Activated CD4-positive, alpha-beta T cell treated with anti-CD3 and anti-CD28 coated beads, Interleukin-2, amount 10 ng/mL, durations not matched to agents 7 days and 5 days (primary cell): Measurements from ENCODE around the gene LRP3. TPM values are rescaled to one million over a fixed set of nuclear protein-coding genes. Genes with fewer than 3 reads are reported as not detected.

Experiments used
- CTCF ChIA-PET: fragments of 350-600 bp; sonication (Branson Sonifier 250); formaldehyde crosslinking; loops from one replicate; lab custom pipeline; 2021; ENCODE audit warnings: antibody characterized with exemption; lab: Charles Lee
- POLR2A ChIA-PET: fragments of 350-600 bp; sonication (Branson Sonifier 250); formaldehyde crosslinking; loops from one replicate; lab custom pipeline; 2021; ENCODE audit warnings: antibody characterized with exemption; lab: Charles Lee
- DNase-seq: peaks from one replicate; pipeline ENCODE4 v3.0.0-alpha.2; 2020
- H3K27ac Mint-ChIP-seq: one replicate; pipeline ENCODE4 v1.8.0; 2021; ENCODE audit warnings: mild to moderate bottlenecking, moderate library complexity, mixed read lengths
- H3K27me3 Mint-ChIP-seq: one replicate; pipeline ENCODE4 v1.8.0; 2021; ENCODE audit warnings: mixed read lengths
- H3K36me3 Mint-ChIP-seq: one replicate; pipeline ENCODE4 v1.8.0; 2021; ENCODE audit warnings: low read depth, mixed read lengths
- H3K4me1 Mint-ChIP-seq: one replicate; pipeline ENCODE4 v1.8.0; 2021; ENCODE audit warnings: mixed read lengths
- H3K4me3 Mint-ChIP-seq: one replicate; pipeline ENCODE4 v1.8.0; 2021; ENCODE audit warnings: mild to moderate bottlenecking, moderate library complexity, mixed read lengths
- H3K9me3 Mint-ChIP-seq: one replicate; pipeline ENCODE4 v1.8.0; 2021; ENCODE audit warnings: mixed read lengths
- total RNA-seq, 2 experiments: library from RNA; stranded (reverse); gene quantifications; one replicate each; pipeline ENCODE4 v1.2.3, GENCODE V29; 2021

LRP3 gene
- total RNA-seq, 2 experiments from 2014 or later: 0.08 to 0.20 TPM

DNA sequence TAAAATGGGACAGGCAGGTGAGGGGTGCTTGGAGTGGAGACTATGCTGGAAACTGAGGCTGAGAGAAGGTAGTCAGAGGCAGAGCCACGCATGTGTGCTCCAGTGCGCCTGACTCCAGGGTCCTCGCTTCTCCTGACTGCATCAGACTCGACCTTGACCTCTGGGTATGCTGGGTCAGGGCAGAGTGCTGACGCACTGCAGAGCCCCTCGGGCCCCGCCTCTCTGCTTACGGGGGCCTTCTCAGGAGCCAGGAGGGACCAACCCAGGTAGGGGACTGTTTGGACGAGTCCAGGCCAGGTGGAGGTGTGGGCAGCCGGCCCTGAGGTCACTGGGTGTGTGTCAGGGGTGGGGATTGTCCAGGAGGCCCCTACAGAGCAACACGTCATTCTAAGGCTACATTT lies 54.4 kb downstream of the LRP3 start:
- Mint-ChIP-seq H3K9me3 (no peaks in the 10 kb centered on the region), H3K4me3 (no peak overlapping the region), H3K27me3 (no peaks in the 10 kb centered on the region), H3K27ac (no peak overlapping the region), H3K4me1 (no peaks in the 10 kb centered on the region), H3K36me3 (no peaks in the 10 kb centered on the region)
- ChIA-PET POLR2A (no interaction called here), CTCF (no interaction called here)
- DNase-seq: no peak

DNA sequence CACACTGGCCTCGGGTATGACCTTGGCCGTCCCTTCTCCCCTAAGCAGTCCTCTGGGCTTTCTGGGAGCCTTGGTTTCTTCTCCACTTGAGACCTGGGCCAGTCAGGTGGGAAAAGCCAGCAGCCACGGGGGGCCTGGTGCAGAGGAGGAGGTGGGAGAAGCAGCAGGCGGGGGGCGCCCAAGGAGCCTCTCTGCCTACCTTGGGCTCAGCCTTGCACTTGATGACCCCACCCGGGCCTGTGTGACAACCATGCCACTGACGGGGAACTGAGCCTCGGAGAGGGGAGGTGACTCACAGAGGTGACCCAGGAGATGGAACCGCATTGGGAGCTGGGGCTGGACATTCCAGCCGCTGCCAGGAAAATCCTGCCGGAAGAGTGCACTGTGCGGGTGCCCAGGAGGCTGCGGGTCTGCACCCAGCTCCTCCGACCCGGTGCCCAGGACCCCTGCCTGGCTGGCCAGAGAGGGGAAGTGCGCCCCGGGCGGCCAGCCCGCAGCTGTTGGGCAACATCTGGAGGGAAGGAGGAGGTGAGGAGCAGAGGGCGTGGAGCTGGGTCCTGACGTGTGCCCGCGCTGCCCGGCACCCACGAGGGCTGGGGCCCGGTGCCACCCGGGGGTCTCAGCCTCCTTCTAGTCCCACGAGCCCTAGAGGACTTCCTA lies 55.0 kb downstream of the LRP3 start:
- POLR2A ChIA-PET: no interaction called here

GRCh38 chr19:33249740-33250366 lies 55.7 kb downstream of the LRP3 start:
- H3K27me3 Mint-ChIP-seq: no peaks in the 10 kb centered on the region
- ChIA-PET POLR2A (no interaction called here), CTCF (no interaction called here)

More for the DNA sequence above, 55.0 kb downstream of the LRP3 start:
- no peak for DNase-seq
- Mint-ChIP-seq H3K4me1 (no peaks in the 10 kb centered on the region), H3K9me3 (no peaks in the 10 kb centered on the region), H3K4me3 (no peak overlapping the region), H3K27me3 (no peaks in the 10 kb centered on the region), H3K27ac (no peak overlapping the region), H3K36me3 (no peaks in the 10 kb centered on the region)
- CTCF ChIA-PET: no interaction called here

GRCh38 chr19:33250500-33250899 lies 56.4 kb downstream of the LRP3 start:
- no peak overlapping the region for H3K27ac Mint-ChIP-seq
- ChIA-PET CTCF (no interaction called here), POLR2A (no interaction called here)
- H3K4me3 Mint-ChIP-seq: no peak overlapping the region
- no peaks in the 10 kb centered on the region for H3K9me3 Mint-ChIP-seq
- H3K4me1 Mint-ChIP-seq: no peaks in the 10 kb centered on the region
- DNase-seq: no peak
- H3K27me3 Mint-ChIP-seq: no peaks in the 10 kb centered on the region
- no peaks in the 10 kb centered on the region for H3K36me3 Mint-ChIP-seq

More at GRCh38 chr19:33249740-33250366, 55.7 kb downstream of the LRP3 start:
- Mint-ChIP-seq H3K27ac (no peak overlapping the region), H3K9me3 (no peaks in the 10 kb centered on the region), H3K4me1 (no peaks in the 10 kb centered on the region), H3K4me3 (no peak overlapping the region), H3K36me3 (no peaks in the 10 kb centered on the region)
- DNase-seq: no peak

DNA sequence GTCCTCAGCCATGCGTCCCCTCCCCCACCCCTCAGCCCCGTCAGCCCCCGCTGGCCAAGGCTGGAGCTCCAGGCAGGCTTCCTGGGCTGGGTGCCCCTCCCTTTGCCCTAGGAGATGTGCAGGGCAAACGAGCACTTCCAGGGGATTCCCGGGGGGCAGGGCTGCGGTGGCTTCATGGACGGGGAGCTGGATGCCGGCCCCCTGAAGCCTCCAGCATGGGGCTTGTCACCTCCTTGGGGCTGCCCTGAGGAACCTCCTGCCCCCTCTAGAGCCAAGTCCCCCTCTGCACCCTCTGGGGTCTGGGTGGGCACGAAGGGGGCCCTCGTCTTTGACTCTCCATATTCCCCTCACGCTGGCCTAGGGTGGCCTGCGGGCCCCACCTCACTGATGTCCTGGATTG lies 56.9 kb downstream of the LRP3 start:
- Mint-ChIP-seq H3K27ac (no peak overlapping the region), H3K4me3 (no peak overlapping the region), H3K4me1 (no peaks in the 10 kb centered on the region), H3K36me3 (no peaks in the 10 kb centered on the region), H3K27me3 (no peaks in the 10 kb centered on the region), H3K9me3 (no peaks in the 10 kb centered on the region)
- no peak for DNase-seq
- POLR2A ChIA-PET: no interaction called here
- CTCF ChIA-PET: no interaction called here

DNA sequence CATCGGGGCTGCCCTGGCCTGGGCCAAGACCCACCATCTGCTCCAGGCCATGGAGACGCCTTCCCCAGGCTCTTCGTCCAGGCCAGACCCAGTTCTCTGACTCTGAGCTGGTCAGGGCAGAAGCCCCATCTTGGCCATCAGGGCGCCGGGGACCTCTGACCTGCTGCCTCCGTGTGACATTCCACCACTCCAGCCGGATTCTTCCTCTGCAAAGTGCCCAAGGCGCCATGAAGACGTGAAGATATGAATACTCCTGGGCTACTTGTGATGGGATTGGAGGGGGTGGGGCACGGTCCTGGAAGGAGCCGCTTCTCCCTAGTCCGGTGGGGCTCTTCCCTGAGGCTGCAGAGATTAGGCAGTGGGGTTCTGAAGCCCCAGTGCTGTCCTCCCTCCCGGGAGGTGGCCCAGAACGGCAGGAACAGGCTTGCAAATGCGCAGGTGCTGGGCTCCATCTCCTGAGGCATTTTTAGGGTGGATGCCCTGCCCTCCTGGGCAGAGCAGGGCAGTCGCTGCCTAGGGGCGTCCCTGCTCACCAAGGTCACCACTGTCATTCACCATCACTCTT lies 57.5 kb downstream of the LRP3 start:
- POLR2A ChIA-PET: no interaction called here
- H3K9me3 Mint-ChIP-seq: no peaks in the 10 kb centered on the region
- no peak for DNase-seq
- no peaks in the 10 kb centered on the region for H3K27me3 Mint-ChIP-seq
- H3K36me3 Mint-ChIP-seq: no peaks in the 10 kb centered on the region
- H3K4me3 Mint-ChIP-seq: no peak overlapping the region
- CTCF ChIA-PET: no interaction called here
- no peak overlapping the region for H3K27ac Mint-ChIP-seq
- H3K4me1 Mint-ChIP-seq: no peaks in the 10 kb centered on the region

- Mint-ChIP-seq H3K27ac (no peak overlapping the region), H3K9me3 (no peaks in the 10 kb centered on the region), H3K27me3 (no peaks in the 10 kb centered on the region), H3K4me3 (no peak overlapping the region), H3K36me3 (no peaks in the 10 kb centered on the region), H3K4me1 (no peaks in the 10 kb centered on the region)
- DNase-seq: no peak
- ChIA-PET CTCF (no interaction called here), POLR2A (no interaction called here)
Observed at GRCh38 chr19:33252418-33252962, 58.4 kb downstream of the LRP3 start.

DNA sequence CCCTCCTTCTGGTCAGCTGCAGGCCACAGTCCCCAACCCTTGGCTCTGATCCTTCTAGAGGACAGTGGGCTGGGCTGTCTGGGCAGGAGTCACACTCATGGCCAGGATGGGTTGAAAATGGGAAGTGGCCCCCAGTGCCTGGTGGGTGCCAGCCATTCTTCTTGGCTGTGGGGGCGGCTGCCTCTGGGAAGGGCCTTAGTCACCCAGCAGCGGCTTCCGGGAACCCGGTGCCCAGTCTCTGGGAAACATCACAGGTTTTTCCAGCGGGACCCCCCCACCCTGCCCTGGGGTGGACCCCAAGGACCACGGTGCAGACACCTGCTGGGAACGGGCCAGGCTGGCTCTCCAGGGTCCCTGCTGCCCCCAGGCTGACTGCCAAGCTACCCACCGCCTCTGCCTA lies 58.8 kb downstream of the LRP3 start:
- ChIA-PET POLR2A (no interaction called here), CTCF (no interaction called here)

GRCh38 chr19:33254245-33254824 lies 60.2 kb downstream of the LRP3 start:
- H3K4me3 Mint-ChIP-seq: no peak overlapping the region
- CTCF ChIA-PET: no interaction called here
- H3K36me3 Mint-ChIP-seq: no peaks in the 10 kb centered on the region
- POLR2A ChIA-PET: no interaction called here
- peaks cover 7% of the 10 kb centered on the region for H3K27me3 Mint-ChIP-seq
- peaks cover 4% of the 10 kb centered on the region for H3K9me3 Mint-ChIP-seq
- no peak for DNase-seq
- H3K27ac Mint-ChIP-seq: no peak overlapping the region
- no peaks in the 10 kb centered on the region for H3K4me1 Mint-ChIP-seq

More for the DNA sequence above, 58.8 kb downstream of the LRP3 start:
- peaks cover under 1% of the 10 kb centered on the region for H3K9me3 Mint-ChIP-seq
- no peaks in the 10 kb centered on the region for H3K36me3 Mint-ChIP-seq
- H3K27me3 Mint-ChIP-seq: peaks cover under 1% of the 10 kb centered on the region
- H3K4me3 Mint-ChIP-seq: no peak overlapping the region
- no peak overlapping the region for H3K27ac Mint-ChIP-seq
- no peaks in the 10 kb centered on the region for H3K4me1 Mint-ChIP-seq
- no peak for DNase-seq

GRCh38 chr19:33255781-33256180 lies 61.7 kb downstream of the LRP3 start:
- Mint-ChIP-seq H3K4me3 (no peak overlapping the region), H3K27ac (no peak overlapping the region), H3K27me3 (peaks cover 15% of the 10 kb centered on the region), H3K36me3 (no peaks in the 10 kb centered on the region), H3K9me3 (peaks cover 4% of the 10 kb centered on the region), H3K4me1 (peaks cover 7% of the 10 kb centered on the region)
- DNase-seq: no peak
- POLR2A ChIA-PET: no interaction called here
- CTCF ChIA-PET: interaction anchor here (1.3 kb wide), 1 partner anchor 20 kb away, joined by 4 read pairs; no protein-coding TSS in a partner anchor

- H3K27me3 Mint-ChIP-seq: peaks cover 15% of the 10 kb centered on the region
- CTCF ChIA-PET: interaction anchor here (1.3 kb wide), 1 partner anchor 21 kb away, joined by 4 read pairs; no protein-coding TSS in a partner anchor
Observed at GRCh38 chr19:33256261-33256660, 62.1 kb downstream of the LRP3 start.

GRCh38 chr19:33257828-33258227 lies 63.7 kb downstream of the LRP3 start:
- ChIA-PET CTCF (interaction anchor here (0.6 kb wide), 1 partner anchor 119 kb away, joined by 3 read pairs; no protein-coding TSS in a partner anchor), POLR2A (no interaction called here)
- H3K4me3 Mint-ChIP-seq: no peak overlapping the region

More at GRCh38 chr19:33256261-33256660, 62.1 kb downstream of the LRP3 start:
- H3K9me3 Mint-ChIP-seq: peaks cover 4% of the 10 kb centered on the region
- POLR2A ChIA-PET: no interaction called here
- no peak for DNase-seq
- no peaks in the 10 kb centered on the region for H3K36me3 Mint-ChIP-seq
- H3K4me3 Mint-ChIP-seq: no peak overlapping the region
- no peak overlapping the region for H3K27ac Mint-ChIP-seq
- H3K4me1 Mint-ChIP-seq: peaks cover 12% of the 10 kb centered on the region

More at GRCh38 chr19:33257828-33258227, 63.7 kb downstream of the LRP3 start:
- Mint-ChIP-seq H3K4me1 (peaks cover 17% of the 10 kb centered on the region), H3K27me3 (peaks cover 20% of the 10 kb centered on the region), H3K36me3 (no peaks in the 10 kb centered on the region), H3K9me3 (peaks cover 4% of the 10 kb centered on the region), H3K27ac (no peak overlapping the region)
- no peak for DNase-seq
